Panc1 (cell line): ENCODE measurements around the gene ADAMTS2. TPM values are rescaled to one million over a fixed set of nuclear protein-coding genes. Genes with fewer than 3 reads are reported as not detected.

Experiments used
- ATAC-seq: fragments of 200-7000 bp; cut with Tn5 transposase; 2 replicates; pipeline ENCODE4 v1.9.1; 2020; ENCODE audit warnings: mild to moderate bottlenecking, moderate library complexity
- BruUV-seq: library from RNA; stranded (reverse); fragments of 400-500 nt; replicated peaks from 2 replicates; lab custom pipeline; 2021; lab: Mats Ljungman, UMichigan
- CTCF ChIA-PET: fragments of 300-600 bp; sonication (Branson Sonifier 250); formaldehyde crosslinking; loops from one replicate; lab custom pipeline; 2022; ENCODE audit warnings: antibody characterized with exemption; lab: Charles Lee
- POLR2A ChIA-PET: fragments of 300-600 bp; sonication (Branson Sonifier 250); formaldehyde crosslinking; loops from one replicate; lab custom pipeline; 2022; ENCODE audit warnings: antibody characterized with exemption; lab: Charles Lee
- DNase-seq: peaks from one replicate; pipeline ENCODE4 v3.0.0-alpha.2; 2010; ENCODE audit warnings: low read depth, low spot score
- H3K27ac ChIP-seq: 2 replicates; pipeline ENCODE4 v1.5.1; 2011; ENCODE audit warnings: mild to moderate bottlenecking, low read length, inconsistent platforms
- H3K27me3 ChIP-seq: fragments of 200-500 bp; sonication (Bioruptor generic); 2 replicates; pipeline ENCODE4 v1.6.0; 2014; ENCODE audit warnings: low read length, inconsistent platforms; ENCODE audit not compliant: control insufficient read depth, insufficient read depth
- H3K36me3 ChIP-seq: fragments of 200-500 bp; sonication (Bioruptor generic); 2 replicates; pipeline ENCODE4 v1.5.1; 2014; ENCODE audit warnings: inconsistent platforms, mild to moderate bottlenecking, low read length, moderate library complexity; ENCODE audit not compliant: control insufficient read depth, insufficient read depth
- H3K4me1 ChIP-seq: 2 replicates; pipeline ENCODE4 v1.5.1; 2011; ENCODE audit warnings: inconsistent platforms, mild to moderate bottlenecking, low read length, moderate library complexity; ENCODE audit not compliant: control insufficient read depth, insufficient read depth
- H3K4me3 ChIP-seq, 2 experiments: 2 replicates each; pipeline ENCODE4 v1.5.1; 2011 to 2012; ENCODE audit warnings: low read depth in 2 of 2, low read length in 2 of 2, mild to moderate bottlenecking in 2 of 2, inconsistent platforms in 1 of 2, moderate library complexity in 1 of 2
- H3K9me3 ChIP-seq: fragments of 200-500 bp; sonication (Bioruptor generic); 2 replicates; pipeline ENCODE4 v1.5.1; 2014; ENCODE audit warnings: low read depth, mild to moderate bottlenecking, inconsistent platforms, low read length, moderate library complexity; ENCODE audit not compliant: control insufficient read depth, insufficient read depth
- POLR2AphosphoS5 ChIP-seq: IDR thresholded peaks from 2 replicates; pipeline ENCODE4 v1.6.1; 2012; ENCODE audit warnings: mild to moderate bottlenecking, low read depth, low read length, moderate library complexity
- SIN3A ChIP-seq: IDR thresholded peaks from 2 replicates; pipeline ENCODE4 v1.6.1; 2012; ENCODE audit warnings: low read depth, mild to moderate bottlenecking, low read length, moderate library complexity, borderline replicate concordance; ENCODE audit not compliant: insufficient read depth
- TCF7L2 ChIP-seq: IDR thresholded peaks from 2 replicates; pipeline ENCODE4 v1.6.1; 2011; ENCODE audit warnings: mild to moderate bottlenecking, low read depth, low read length, inconsistent platforms
- in situ Hi-C: cut with HindIII; loops from 2 replicates; pipeline ENCODE4 v1.10.0; 2016; ENCODE audit warnings: low sequenced_read_pairs, low pct_unique_long_range_greater_than_20kb
- intact Hi-C: fragments of 100-400 bp; cut with micrococcal nuclease; formaldehyde crosslinking; loops from one replicate; pipeline ENCODE4 v1.10.0; 2022; ENCODE audit not compliant: unreplicated experiment
- total RNA-seq: library from RNA; stranded (reverse); gene quantifications from one replicate; pipeline ENCODE4 v1.2.1, GENCODE V29; 2021; ENCODE audit not compliant: unreplicated experiment
- TF ChIP-seq, protein P1 (sequence below), 2 experiments: IDR thresholded peaks; 2 replicates each; pipeline ENCODE4 v1.6.1; 2011 to 2012; ENCODE audit warnings: low read depth in 2 of 2, control low read depth in 1 of 2, low read length in 1 of 2, mild to moderate bottlenecking in 1 of 2, moderate library complexity in 1 of 2; ENCODE audit not compliant: insufficient read depth in 1 of 2
- TF ChIP-seq, protein P2 (sequence below): fragments of 450-650 bp; IDR thresholded peaks from 2 replicates; pipeline ENCODE4 v1.5.1; 2017; ENCODE audit warnings: mild to moderate bottlenecking

The ADAMTS2 gene
- total RNA-seq, 1 experiment from 2014 or later, result 0.13 TPM

DNA sequence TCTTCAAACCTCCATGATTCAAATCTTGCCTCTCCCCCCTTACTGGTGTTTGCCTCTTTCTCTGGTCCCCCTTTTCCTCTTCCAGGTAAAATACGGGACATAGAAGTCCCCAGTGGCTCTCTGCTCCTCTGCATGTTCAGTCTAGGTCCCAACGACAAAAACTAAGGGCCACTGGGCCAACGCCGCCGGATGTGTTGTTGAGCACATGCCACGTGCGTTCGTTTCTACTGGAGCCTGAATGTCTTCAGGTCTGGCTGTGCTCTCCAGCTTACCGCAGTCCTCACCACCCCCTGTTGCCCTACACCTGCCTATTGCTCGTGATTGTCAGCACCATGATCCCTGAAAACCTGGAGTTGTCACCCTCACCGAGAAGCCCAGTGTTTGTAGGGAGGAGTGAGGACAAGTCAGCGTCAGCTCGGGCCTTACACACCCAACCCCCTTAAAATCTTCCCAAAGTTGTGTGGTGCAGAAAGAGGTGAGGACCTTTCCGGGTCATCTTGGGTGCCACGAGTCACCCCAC, 2.8 kb upstream of the ADAMTS2 start:
- TF ChIP-seq TCF7L2 (no peak), POLR2AphosphoS5 (no peak), SIN3A (no peak)
- TF ChIP-seq, protein P1, sequence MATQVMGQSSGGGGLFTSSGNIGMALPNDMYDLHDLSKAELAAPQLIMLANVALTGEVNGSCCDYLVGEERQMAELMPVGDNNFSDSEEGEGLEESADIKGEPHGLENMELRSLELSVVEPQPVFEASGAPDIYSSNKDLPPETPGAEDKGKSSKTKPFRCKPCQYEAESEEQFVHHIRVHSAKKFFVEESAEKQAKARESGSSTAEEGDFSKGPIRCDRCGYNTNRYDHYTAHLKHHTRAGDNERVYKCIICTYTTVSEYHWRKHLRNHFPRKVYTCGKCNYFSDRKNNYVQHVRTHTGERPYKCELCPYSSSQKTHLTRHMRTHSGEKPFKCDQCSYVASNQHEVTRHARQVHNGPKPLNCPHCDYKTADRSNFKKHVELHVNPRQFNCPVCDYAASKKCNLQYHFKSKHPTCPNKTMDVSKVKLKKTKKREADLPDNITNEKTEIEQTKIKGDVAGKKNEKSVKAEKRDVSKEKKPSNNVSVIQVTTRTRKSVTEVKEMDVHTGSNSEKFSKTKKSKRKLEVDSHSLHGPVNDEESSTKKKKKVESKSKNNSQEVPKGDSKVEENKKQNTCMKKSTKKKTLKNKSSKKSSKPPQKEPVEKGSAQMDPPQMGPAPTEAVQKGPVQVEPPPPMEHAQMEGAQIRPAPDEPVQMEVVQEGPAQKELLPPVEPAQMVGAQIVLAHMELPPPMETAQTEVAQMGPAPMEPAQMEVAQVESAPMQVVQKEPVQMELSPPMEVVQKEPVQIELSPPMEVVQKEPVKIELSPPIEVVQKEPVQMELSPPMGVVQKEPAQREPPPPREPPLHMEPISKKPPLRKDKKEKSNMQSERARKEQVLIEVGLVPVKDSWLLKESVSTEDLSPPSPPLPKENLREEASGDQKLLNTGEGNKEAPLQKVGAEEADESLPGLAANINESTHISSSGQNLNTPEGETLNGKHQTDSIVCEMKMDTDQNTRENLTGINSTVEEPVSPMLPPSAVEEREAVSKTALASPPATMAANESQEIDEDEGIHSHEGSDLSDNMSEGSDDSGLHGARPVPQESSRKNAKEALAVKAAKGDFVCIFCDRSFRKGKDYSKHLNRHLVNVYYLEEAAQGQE (IDR thresholded peaks at IDR 0.05; ENCODE audit: insufficient read depth in 1 of 2, low read depth in 2 of 2, low read length in 1 of 2), result no peak
- TF ChIP-seq, protein P2, sequence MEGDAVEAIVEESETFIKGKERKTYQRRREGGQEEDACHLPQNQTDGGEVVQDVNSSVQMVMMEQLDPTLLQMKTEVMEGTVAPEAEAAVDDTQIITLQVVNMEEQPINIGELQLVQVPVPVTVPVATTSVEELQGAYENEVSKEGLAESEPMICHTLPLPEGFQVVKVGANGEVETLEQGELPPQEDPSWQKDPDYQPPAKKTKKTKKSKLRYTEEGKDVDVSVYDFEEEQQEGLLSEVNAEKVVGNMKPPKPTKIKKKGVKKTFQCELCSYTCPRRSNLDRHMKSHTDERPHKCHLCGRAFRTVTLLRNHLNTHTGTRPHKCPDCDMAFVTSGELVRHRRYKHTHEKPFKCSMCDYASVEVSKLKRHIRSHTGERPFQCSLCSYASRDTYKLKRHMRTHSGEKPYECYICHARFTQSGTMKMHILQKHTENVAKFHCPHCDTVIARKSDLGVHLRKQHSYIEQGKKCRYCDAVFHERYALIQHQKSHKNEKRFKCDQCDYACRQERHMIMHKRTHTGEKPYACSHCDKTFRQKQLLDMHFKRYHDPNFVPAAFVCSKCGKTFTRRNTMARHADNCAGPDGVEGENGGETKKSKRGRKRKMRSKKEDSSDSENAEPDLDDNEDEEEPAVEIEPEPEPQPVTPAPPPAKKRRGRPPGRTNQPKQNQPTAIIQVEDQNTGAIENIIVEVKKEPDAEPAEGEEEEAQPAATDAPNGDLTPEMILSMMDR, result no peak
- no peak for DNase-seq
- Histone ChIP-seq H3K27me3 (no peaks in the 10 kb centered on the region; the same call in 1 of the 2 replicates), H3K36me3 (no peaks in the 10 kb centered on the region), H3K9me3 (no peaks in the 10 kb centered on the region), H3K4me3 (no peak overlapping the region), H3K4me1 (no peaks in the 10 kb centered on the region; the same call in 1 of the 2 replicates), H3K27ac (no peak overlapping the region)
- intact Hi-C loops, result no loop called here
- ChIA-PET CTCF (no interaction called here), POLR2A (no interaction called here)
- no TSS peak for BruUV-seq
- in situ Hi-C loops, result no loop called here
- no peak for ATAC-seq

DNA sequence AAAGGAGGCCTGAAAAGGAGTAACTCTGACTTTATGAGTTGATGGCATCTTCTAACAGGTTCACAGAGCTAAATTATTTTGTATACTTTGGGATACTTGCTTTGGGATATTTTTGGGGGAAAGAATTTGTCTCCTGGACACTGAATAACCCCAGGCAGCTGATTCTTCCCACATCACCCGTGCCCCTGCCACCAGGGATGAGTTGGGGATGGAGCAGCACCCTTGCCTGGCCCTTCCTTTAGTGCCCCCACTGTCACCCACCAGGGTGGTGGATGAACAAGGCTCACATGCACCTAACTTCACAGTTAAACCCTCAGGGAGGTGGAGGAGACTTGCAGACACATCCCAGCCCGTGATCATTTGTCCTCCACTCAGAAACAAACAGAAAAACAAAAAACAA, 2.3 kb upstream of the ADAMTS2 start:
- no TSS peak for BruUV-seq
- intact Hi-C loops, result no loop called here
- Histone ChIP-seq H3K4me3 (no peak overlapping the region), H3K27ac (no peak overlapping the region), H3K4me1 (no peaks in the 10 kb centered on the region; the same call in 1 of the 2 replicates), H3K36me3 (no peaks in the 10 kb centered on the region), H3K9me3 (no peaks in the 10 kb centered on the region), H3K27me3 (no peaks in the 10 kb centered on the region; the same call in 1 of the 2 replicates)
- ChIA-PET CTCF (no interaction called here), POLR2A (no interaction called here)
- ATAC-seq, result no peak
- no peak for DNase-seq
- in situ Hi-C loops, result no loop called here
- TF ChIP-seq SIN3A, result no peak
- TF ChIP-seq, protein P2, result no peak
- no peak for TF ChIP-seq POLR2AphosphoS5
- TF ChIP-seq, protein P1 (IDR thresholded peaks at IDR 0.05; ENCODE audit: insufficient read depth in 1 of 2, low read depth in 2 of 2, low read length in 1 of 2), result no peak
- no peak for TF ChIP-seq TCF7L2
